ENCODE data around the gene MUCL3. TPM values are rescaled to one million over a fixed set of nuclear protein-coding genes. Genes with fewer than 3 reads are reported as not detected.
A peak's percentile ranks its signal among the peaks of the same experiment; 100 is the strongest.
"Not testable (repeated sequence)": the region's sequence is repeated elsewhere in the genome, so short reads cannot be mapped to it uniquely, and the experiment has no call there.

Gene MUCL3
- total and polyA plus RNA-seq, 2 donors (not counting 1 experiment from before 2014, with no cell fraction given) = not detected

DNA sequence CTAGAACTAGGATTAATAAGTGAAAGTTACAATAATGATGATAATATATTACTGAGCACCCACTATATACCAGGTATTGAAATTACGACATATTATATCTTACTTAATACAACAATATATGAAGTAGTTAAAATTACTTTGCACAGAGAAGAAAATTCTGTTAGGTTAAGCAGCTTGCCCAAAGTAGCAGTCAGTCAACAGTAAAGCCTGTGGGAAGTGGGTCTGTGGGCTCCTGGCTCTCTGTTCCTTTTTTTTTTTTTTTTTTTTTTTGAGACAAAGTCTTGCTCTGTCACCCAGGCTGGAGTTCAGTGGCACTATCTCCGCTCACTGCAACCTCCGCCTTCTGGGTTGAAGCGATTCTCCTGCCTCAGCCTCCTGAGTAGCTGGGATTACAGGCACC, 37.5 kb upstream of the MUCL3 start:
- TF ChIP-seq EZH2 (IDR thresholded peaks at IDR 0.05; ENCODE audit: low read length, missing control alignments) = no peak
- TF ChIP-seq, protein P1, sequence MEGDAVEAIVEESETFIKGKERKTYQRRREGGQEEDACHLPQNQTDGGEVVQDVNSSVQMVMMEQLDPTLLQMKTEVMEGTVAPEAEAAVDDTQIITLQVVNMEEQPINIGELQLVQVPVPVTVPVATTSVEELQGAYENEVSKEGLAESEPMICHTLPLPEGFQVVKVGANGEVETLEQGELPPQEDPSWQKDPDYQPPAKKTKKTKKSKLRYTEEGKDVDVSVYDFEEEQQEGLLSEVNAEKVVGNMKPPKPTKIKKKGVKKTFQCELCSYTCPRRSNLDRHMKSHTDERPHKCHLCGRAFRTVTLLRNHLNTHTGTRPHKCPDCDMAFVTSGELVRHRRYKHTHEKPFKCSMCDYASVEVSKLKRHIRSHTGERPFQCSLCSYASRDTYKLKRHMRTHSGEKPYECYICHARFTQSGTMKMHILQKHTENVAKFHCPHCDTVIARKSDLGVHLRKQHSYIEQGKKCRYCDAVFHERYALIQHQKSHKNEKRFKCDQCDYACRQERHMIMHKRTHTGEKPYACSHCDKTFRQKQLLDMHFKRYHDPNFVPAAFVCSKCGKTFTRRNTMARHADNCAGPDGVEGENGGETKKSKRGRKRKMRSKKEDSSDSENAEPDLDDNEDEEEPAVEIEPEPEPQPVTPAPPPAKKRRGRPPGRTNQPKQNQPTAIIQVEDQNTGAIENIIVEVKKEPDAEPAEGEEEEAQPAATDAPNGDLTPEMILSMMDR (conservative IDR thresholded peaks at IDR 0.05 in 1 of 2, IDR thresholded peaks at IDR 0.05 in 1 of 2; ENCODE audit: low read depth in 1 of 2, low read length in 2 of 2) = no peak
- no peak for DNase-seq (ENCODE audit: low read depth in 2 of 2)
- no peaks in the 10 kb centered on the region for H3K27me3 ChIP-seq (ENCODE audit: control insufficient read depth, insufficient read depth, low read length)
- H3K4me3 ChIP-seq (replicated peaks in 1 of 4; ENCODE audit: control extremely low read depth in 1 of 4, insufficient read depth in 1 of 4, low read depth in 3 of 4, low read length in 4 of 4) = no peak overlapping the region
- H3K79me2 ChIP-seq (ENCODE audit: control insufficient read depth, insufficient read depth, low read length) = peaks cover under 1% of the 10 kb centered on the region
- no peak overlapping the region for H3K27ac ChIP-seq (ENCODE audit: insufficient read depth, low read length)
- no peaks in the 10 kb centered on the region for H4K20me1 ChIP-seq (ENCODE audit: control insufficient read depth, extremely low read depth, insufficient read depth, low read length)
- no peak overlapping the region for H2AFZ ChIP-seq (ENCODE audit: low read length)
- no peaks in the 10 kb centered on the region for H3K4me1 ChIP-seq (ENCODE audit: control insufficient read depth, extremely low read depth, insufficient read depth, low read length)
- peaks cover 1% of the 10 kb centered on the region for H3K36me3 ChIP-seq (ENCODE audit: control insufficient read depth, insufficient read depth, low read length)
- H3K9me3 ChIP-seq (ENCODE audit: control insufficient read depth, insufficient read depth, low read depth, low read length) = no peaks in the 10 kb centered on the region
- no peak overlapping the region for H3K4me2 ChIP-seq (ENCODE audit: extremely low read depth, insufficient read depth, low read length)
- no peak overlapping the region for H3K9ac ChIP-seq (ENCODE audit: insufficient read depth, low read length)

DNA sequence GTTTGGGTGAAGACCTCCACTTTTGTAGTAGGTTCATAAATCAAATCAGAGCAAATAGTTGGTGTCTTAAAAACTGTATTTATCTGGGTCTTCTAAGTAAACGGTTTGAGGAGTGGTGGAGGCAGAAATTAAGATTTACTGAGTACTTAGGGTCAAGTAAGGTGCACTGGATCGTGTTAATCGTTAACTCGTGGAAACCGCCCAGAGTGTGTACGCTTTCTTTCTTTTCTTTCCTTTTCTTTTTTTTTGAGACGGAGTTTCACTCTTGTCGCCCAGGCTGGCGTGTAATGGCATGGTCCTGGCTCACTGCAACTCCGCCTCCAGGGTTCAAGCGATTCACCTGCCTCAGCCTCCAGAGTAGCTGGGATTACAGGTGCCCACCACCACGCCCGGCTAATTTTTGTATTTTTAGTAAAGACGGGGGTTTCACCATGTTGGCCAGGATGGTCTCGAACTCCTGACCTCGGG, 33.4 kb upstream of the MUCL3 start:
- H3K9me3 ChIP-seq (ENCODE audit: control insufficient read depth, insufficient read depth, low read depth, low read length); H3K36me3 ChIP-seq (ENCODE audit: control insufficient read depth, insufficient read depth, low read length); DNase-seq (ENCODE audit: low read depth in 2 of 2); H3K4me1 ChIP-seq (ENCODE audit: control insufficient read depth, extremely low read depth, insufficient read depth, low read length); H4K20me1 ChIP-seq (ENCODE audit: control insufficient read depth, extremely low read depth, insufficient read depth, low read length); H3K27me3 ChIP-seq (ENCODE audit: control insufficient read depth, insufficient read depth, low read length): not testable (repeated sequence)
- Histone ChIP-seq H3K4me2 (ENCODE audit: extremely low read depth, insufficient read depth, low read length) (peak overlapping the region; percentile 25), H3K4me3 (replicated peaks in 1 of 4; ENCODE audit: control extremely low read depth in 1 of 4, insufficient read depth in 1 of 4, low read depth in 3 of 4, low read length in 4 of 4) (peak overlapping the region; percentile 22 to 79 (median 42)), H3K9ac (ENCODE audit: insufficient read depth, low read length) (peak overlapping the region; percentile 13), H2AFZ (ENCODE audit: low read length) (peak overlapping the region; percentile 80), H3K27ac (ENCODE audit: insufficient read depth, low read length) (peak overlapping the region; percentile 13), H3K79me2 (ENCODE audit: control insufficient read depth, insufficient read depth, low read length) (peaks cover 10% of the 10 kb centered on the region)

DNA sequence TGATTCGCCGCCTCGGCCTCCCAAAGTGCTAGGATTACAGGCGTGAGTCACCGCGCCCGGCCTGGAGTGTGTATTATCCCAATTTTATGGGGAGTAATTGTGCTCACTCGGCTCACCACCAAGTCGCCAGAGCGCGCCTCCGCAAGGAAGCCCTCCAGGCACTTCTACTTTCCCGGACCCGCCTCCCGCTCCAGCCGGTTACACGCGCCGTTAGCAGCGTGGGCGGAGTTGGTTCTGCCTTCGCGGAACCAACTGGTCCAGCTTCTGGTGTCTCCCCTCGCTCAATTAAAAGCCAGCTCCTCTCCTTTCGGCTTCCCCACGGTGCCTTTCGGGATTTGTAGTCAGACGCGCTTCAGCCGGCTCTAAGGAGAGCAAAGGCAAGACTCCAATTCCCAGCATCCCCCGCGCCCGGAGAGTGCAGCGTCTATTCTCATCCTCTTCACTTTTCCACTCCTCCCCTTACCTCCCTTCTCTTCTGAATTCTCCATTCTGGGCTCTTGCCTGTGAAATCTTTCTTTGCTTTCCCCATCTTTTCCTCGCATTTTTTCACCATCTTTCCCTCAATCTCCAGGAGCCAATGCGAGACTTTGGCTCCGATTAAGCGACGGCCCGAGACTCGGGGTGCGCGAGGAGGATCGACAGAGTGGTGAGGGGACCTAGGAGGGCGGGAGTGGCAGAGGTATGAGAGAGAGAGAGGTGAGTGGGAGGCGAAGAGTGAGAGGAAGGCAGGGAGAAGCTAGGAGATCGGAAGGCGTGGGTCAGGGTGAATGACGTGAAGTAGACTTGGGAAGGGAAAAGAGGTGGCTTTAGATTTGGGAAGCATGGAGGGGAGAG, 32.8 kb upstream of the MUCL3 start, which contains the start of gene GTF2H4:
GTF2H4 (plus strand) TSS at position 450 of the 834 bp plus-strand sequence.
- Histone ChIP-seq H3K9ac (ENCODE audit: insufficient read depth, low read length) (peak within 1 kb of the TSS; percentile 53), H3K4me1 (ENCODE audit: control insufficient read depth, extremely low read depth, insufficient read depth, low read length) (peaks cover 6% of the 10 kb centered on the region), H3K79me2 (ENCODE audit: control insufficient read depth, insufficient read depth, low read length) (peaks cover 10% of the 10 kb centered on the region), H3K27me3 (ENCODE audit: control insufficient read depth, insufficient read depth, low read length) (no peaks in the 10 kb centered on the region), H2AFZ (ENCODE audit: low read length) (peak within 1 kb of the TSS; percentile 87), H3K9me3 (ENCODE audit: control insufficient read depth, insufficient read depth, low read depth, low read length) (no peaks in the 10 kb centered on the region), H3K4me3 (replicated peaks in 1 of 4; ENCODE audit: control extremely low read depth in 1 of 4, insufficient read depth in 1 of 4, low read depth in 3 of 4, low read length in 4 of 4) (peak within 1 kb of the TSS; percentile 77 to 86 (median 81)), H4K20me1 (ENCODE audit: control insufficient read depth, extremely low read depth, insufficient read depth, low read length) (no peaks in the 10 kb centered on the region), H3K4me2 (ENCODE audit: extremely low read depth, insufficient read depth, low read length) (peak within 1 kb of the TSS; percentile 96), H3K27ac (ENCODE audit: insufficient read depth, low read length) (peak within 1 kb of the TSS; percentile 65), H3K36me3 (ENCODE audit: control insufficient read depth, insufficient read depth, low read length) (peaks cover 7% of the 10 kb centered on the region)
- DNase-seq (ENCODE audit: low read depth in 2 of 2) = peak; percentile 98 to 99
- TF ChIP-seq, protein P1 (conservative IDR thresholded peaks at IDR 0.05 in 1 of 2, IDR thresholded peaks at IDR 0.05 in 1 of 2; ENCODE audit: low read depth in 1 of 2, low read length in 2 of 2) = no peak
- no peak for TF ChIP-seq EZH2 (IDR thresholded peaks at IDR 0.05; ENCODE audit: low read length, missing control alignments)
